BJ (cell line): ENCODE data around the gene SACM1L. TPM values are rescaled to one million over a fixed set of nuclear protein-coding genes. Genes with fewer than 3 reads are reported as not detected.

Source experiments
- CTCF ChIA-PET: fragments of 350-600 bp; formaldehyde crosslinking; extraction: SDS; loops from one replicate; lab custom pipeline; 2021; ENCODE audit warnings: antibody characterized with exemption, inconsistent platforms; lab: Yijun Ruan, JAX
- POLR2A ChIA-PET: fragments of 300-600 bp; sonication (Branson Sonifier 250); formaldehyde crosslinking; extraction: SDS; loops from one replicate; lab custom pipeline; 2021; ENCODE audit warnings: antibody characterized with exemption; lab: Charles Lee
- DNase-seq: peaks from one replicate; pipeline ENCODE4 v3.0.0-alpha.2; 2011; ENCODE audit warnings: low read depth
- H3K27me3 ChIP-seq: 2 replicates; pipeline ENCODE4 v1.6.0; 2011; ENCODE audit warnings: low read length; ENCODE audit not compliant: control insufficient read depth, insufficient read depth
- H3K36me3 ChIP-seq: 2 replicates; pipeline ENCODE4 v1.5.1; 2011; ENCODE audit warnings: low read length; ENCODE audit not compliant: control insufficient read depth, insufficient read depth
- H3K4me3 ChIP-seq: 2 replicates; pipeline ENCODE4 v1.5.1; 2011; ENCODE audit warnings: low read depth, mild to moderate bottlenecking, control low read depth, low read length
- polyA plus RNA-seq: library from polyadenylated mRNA; depleted of rRNA; stranded (reverse); fragments of >200 nt; gene quantifications from 2 replicates; pipeline ENCODE4 v1.2.3, GENCODE V29; 2011
- TF ChIP-seq, protein P1 (sequence below): IDR thresholded peaks from 2 replicates; pipeline ENCODE4 v1.5.1; 2011; ENCODE audit warnings: low read depth, mild to moderate bottlenecking, control low read depth, inconsistent platforms, low read length, moderate library complexity; ENCODE audit not compliant: insufficient read depth

Gene SACM1L
- polyA plus RNA-seq, 1 experiment = 10.8 TPM

DNA sequence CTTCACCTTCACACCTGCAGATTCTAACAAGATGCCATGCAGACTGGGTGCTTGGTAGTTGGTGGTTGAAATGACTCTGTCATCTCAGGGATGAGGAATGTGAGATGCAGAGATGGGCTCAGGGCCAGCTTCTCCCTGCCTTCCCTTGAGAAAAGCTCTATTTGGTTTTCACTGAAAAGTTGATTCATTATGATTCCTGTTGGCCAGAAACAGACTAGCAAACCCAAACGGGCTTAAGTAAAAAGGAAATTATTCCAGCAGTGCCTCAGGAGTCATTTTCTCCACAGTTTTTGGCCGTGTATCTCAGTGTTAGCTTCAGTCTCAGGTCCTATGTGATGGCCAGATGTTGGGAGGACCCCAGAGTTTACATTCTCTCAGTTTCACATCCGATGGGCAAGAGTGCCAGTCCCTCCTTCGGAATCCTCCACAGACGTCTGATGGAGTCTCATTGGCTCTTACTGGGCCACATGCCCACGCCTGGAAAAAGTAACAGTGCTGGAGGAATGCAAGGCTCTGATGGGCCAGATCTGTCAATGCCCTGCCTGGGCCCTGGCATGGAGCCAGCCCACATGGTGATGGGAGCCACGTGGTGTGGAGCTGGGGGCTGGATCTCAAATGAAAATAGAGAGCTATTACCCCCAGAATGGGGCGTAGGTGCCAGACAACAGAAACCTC lies 22.3 kb upstream of the SACM1L start:
- Histone ChIP-seq H3K27me3 (no peaks in the 10 kb centered on the region), H3K4me3 (no peak overlapping the region), H3K36me3 (peaks cover 1% of the 10 kb centered on the region; the same call in 1 of the 2 replicates)
- TF ChIP-seq, protein P1, sequence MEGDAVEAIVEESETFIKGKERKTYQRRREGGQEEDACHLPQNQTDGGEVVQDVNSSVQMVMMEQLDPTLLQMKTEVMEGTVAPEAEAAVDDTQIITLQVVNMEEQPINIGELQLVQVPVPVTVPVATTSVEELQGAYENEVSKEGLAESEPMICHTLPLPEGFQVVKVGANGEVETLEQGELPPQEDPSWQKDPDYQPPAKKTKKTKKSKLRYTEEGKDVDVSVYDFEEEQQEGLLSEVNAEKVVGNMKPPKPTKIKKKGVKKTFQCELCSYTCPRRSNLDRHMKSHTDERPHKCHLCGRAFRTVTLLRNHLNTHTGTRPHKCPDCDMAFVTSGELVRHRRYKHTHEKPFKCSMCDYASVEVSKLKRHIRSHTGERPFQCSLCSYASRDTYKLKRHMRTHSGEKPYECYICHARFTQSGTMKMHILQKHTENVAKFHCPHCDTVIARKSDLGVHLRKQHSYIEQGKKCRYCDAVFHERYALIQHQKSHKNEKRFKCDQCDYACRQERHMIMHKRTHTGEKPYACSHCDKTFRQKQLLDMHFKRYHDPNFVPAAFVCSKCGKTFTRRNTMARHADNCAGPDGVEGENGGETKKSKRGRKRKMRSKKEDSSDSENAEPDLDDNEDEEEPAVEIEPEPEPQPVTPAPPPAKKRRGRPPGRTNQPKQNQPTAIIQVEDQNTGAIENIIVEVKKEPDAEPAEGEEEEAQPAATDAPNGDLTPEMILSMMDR = no peak
- DNase-seq = no peak
- ChIA-PET POLR2A (interaction anchor here (0.5 kb wide), 1 partner anchor 131 kb away, joined by 7 read pairs; no protein-coding TSS in a partner anchor), CTCF (interaction anchor here (0.7 to 5.4 kb wide), 10 partner anchors 8 to 167 kb away, joined by 3 to 41 read pairs (median 4); partner anchors contain the start of genes LIMD1 and SACM1L)

DNA sequence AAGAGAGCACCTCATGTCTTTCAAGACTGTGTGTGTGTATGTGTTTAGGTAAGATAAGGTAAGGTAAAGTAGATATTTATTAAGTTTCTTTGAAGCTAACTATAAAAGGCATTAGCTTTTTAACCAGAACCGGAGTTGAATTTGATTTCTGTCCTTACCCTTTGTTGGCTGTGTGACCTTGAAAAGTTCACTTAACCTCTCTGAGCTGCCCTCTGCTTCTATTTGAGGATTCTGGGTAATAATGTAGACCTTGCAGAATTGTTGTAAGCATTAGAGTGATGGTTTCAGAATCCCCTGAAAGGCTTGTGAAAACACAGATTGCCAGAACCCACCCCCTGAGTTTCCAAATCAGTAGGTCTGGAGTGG lies 21.6 kb upstream of the SACM1L start:
- Histone ChIP-seq H3K4me3 (no peak overlapping the region), H3K27me3 (no peaks in the 10 kb centered on the region), H3K36me3 (peaks cover 1% of the 10 kb centered on the region; the same call in 1 of the 2 replicates)
- ChIA-PET POLR2A (interaction anchor here (0.5 kb wide), 1 partner anchor 73 kb away, joined by 4 read pairs; the partner anchor contains the start of gene LIMD1), CTCF (interaction anchor here (0.8 to 5.4 kb wide), 8 partner anchors 11 to 627 kb away, joined by 3 to 41 read pairs (median 4); partner anchors contain the start of genes LIMD1 and SACM1L)
- TF ChIP-seq, protein P1 = no peak
- no peak for DNase-seq

DNA sequence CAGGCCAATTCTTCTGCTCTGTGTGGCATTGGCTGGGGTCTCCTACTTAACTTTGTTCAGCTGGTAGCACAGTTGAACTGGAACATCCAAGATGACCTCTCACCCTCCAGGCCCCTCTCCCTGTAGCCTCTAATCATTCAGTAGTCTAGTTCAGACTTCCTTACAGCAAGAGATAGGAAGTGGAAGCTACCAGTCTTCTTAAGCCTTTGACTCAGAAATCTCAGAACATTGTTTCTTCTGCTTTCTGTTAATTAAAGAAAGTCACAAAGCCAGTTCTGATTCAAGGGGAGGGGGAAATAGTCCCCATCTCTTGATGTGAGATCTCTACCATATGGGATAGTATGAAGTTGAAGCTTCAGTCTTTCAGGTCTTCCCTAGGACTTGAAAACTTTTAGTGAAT lies 18.8 kb upstream of the SACM1L start:
- TF ChIP-seq, protein P1 = no peak
- peaks cover 11% of the 10 kb centered on the region for H3K36me3 ChIP-seq
- no peak for DNase-seq
- ChIA-PET CTCF (interaction anchor here (1.3 to 4.3 kb wide), 3 partner anchors 10 to 75 kb away, joined by 4 to 15 read pairs (median 8); no protein-coding TSS in a partner anchor), POLR2A (no interaction called here)
- no peaks in the 10 kb centered on the region for H3K27me3 ChIP-seq
- no peak overlapping the region for H3K4me3 ChIP-seq

DNA sequence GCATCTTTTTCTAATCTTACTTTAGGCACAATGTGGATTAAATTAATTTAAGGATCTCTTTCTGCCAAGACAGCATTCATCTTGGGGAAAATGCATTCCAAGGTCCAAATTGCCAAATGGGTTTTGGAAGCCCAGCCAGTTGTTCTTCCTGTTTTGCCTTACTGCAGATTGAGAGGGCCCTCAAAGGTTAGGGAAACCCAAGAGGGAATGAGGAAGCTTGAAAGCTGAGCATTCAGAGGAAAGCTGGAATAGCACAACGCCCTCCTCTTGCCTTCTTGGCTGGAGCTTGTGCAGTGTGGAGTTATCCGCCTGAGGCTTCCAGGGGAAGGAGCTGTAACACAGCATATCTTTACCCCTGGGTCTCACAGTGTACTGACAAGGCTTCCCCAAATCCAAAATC lies 18.2 kb upstream of the SACM1L start:
- ChIA-PET CTCF (interaction anchor here (1.3 to 4.3 kb wide), 3 partner anchors 11 to 76 kb away, joined by 4 to 15 read pairs (median 8); no protein-coding TSS in a partner anchor), POLR2A (no interaction called here)
- TF ChIP-seq, protein P1 = no peak
- H3K4me3 ChIP-seq = no peak overlapping the region
- DNase-seq = peak; percentile 84
- H3K36me3 ChIP-seq = peaks cover 11% of the 10 kb centered on the region
- no peaks in the 10 kb centered on the region for H3K27me3 ChIP-seq

DNA sequence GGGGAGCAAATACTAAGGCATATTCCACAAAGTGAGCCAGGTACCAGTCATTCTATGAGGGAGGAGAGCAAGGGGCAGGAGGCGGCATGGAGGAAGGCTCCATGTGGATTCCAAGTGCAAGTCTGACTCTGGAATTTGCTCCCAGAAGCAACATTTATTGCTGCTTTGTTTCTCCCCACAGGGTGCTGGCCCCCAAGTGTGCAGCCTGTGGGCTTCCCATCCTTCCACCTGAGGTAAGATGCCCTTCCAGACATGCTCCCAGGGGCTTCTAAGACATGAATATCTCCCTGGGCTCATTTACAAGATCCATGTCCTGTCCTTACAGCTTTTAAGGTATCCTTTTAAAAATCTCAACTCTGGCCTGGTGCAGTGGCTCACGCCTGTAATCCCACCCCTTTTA lies 15.9 kb upstream of the SACM1L start:
- ChIA-PET CTCF (no interaction called here), POLR2A (no interaction called here)
- H3K4me3 ChIP-seq = no peak overlapping the region
- TF ChIP-seq, protein P1 = no peak
- DNase-seq = no peak
- H3K27me3 ChIP-seq = no peaks in the 10 kb centered on the region
- peaks cover 12% of the 10 kb centered on the region for H3K36me3 ChIP-seq
